WTC11 (cell line): Measurements from ENCODE around the gene CEP57L1. TPM values are rescaled to one million over a fixed set of nuclear protein-coding genes. Genes with fewer than 3 reads are reported as not detected.

Experiments
- ATAC-seq: fragments of 200-7000 bp; cut with Tn5 transposase; 2 replicates; pipeline ENCODE4 v1.10.0; 2021; ENCODE audit warnings: mild to moderate bottlenecking, moderate library complexity
- CTCF ChIA-PET: fragments of 300-600 bp; sonication (Branson Sonifier 250); formaldehyde crosslinking; loops from one replicate; lab custom pipeline; 2021; ENCODE audit warnings: antibody characterized with exemption; lab: Charles Lee
- POLR2A ChIA-PET: fragments of 350-600 bp; sonication (Branson Sonifier 250); formaldehyde crosslinking; loops from one replicate; lab custom pipeline; 2021; ENCODE audit warnings: antibody characterized with exemption; lab: Charles Lee
- DNase-seq: peaks from one replicate; pipeline ENCODE4 v3.0.0; 2021; ENCODE audit warnings: low spot score
- H3K27ac Mint-ChIP-seq: 2 replicates; pipeline ENCODE4 v1.8.0; 2021; ENCODE audit warnings: mixed read lengths
- H3K27me3 Mint-ChIP-seq: 2 replicates; pipeline ENCODE4 v1.8.0; 2021; ENCODE audit warnings: low read depth, mild to moderate bottlenecking, moderate library complexity, mixed read lengths
- H3K36me3 Mint-ChIP-seq: 2 replicates; pipeline ENCODE4 v1.8.0; 2021; ENCODE audit warnings: mixed read lengths
- H3K4me1 Mint-ChIP-seq: 2 replicates; pipeline ENCODE4 v1.8.0; 2022; ENCODE audit warnings: mixed read lengths
- H3K4me3 Mint-ChIP-seq: 2 replicates; pipeline ENCODE4 v1.8.0; 2021; ENCODE audit warnings: mild to moderate bottlenecking, moderate library complexity, mixed read lengths
- H3K9me3 Mint-ChIP-seq: 2 replicates; pipeline ENCODE4 v1.8.0; 2021; ENCODE audit warnings: mixed read lengths
- JUN ChIP-seq: sonication (generic); formaldehyde crosslinking; IDR thresholded peaks from 2 replicates; pipeline ENCODE4 v1.8.0; 2023; ENCODE audit warnings: mild to moderate bottlenecking, missing genetic modification reagents
- NR1H2 ChIP-seq: sonication (generic); formaldehyde crosslinking; IDR thresholded peaks from 2 replicates; pipeline ENCODE4 v1.9.0; 2021; ENCODE audit warnings: mild to moderate bottlenecking, moderate library complexity, missing genetic modification reagents
- OVOL2 ChIP-seq: fragments of 250-450 bp; sonication (Bioruptor Pico); IDR thresholded peaks from 2 replicates; pipeline ENCODE4 v1.9.0; 2021; ENCODE audit warnings: mild to moderate bottlenecking, borderline replicate concordance
- RELA ChIP-seq: sonication (generic); formaldehyde crosslinking; IDR thresholded peaks from 2 replicates; pipeline ENCODE4 v1.8.1; 2022; ENCODE audit warnings: missing genetic modification reagents, mild to moderate bottlenecking, borderline replicate concordance
- ZNF396 ChIP-seq: fragments of 250-450 bp; sonication (Bioruptor Pico); IDR thresholded peaks from 2 replicates; pipeline ENCODE4 v1.8.0; 2021; ENCODE audit warnings: mild to moderate bottlenecking, moderate library complexity, borderline replicate concordance
- ZNF416 ChIP-seq: fragments of 250-450 bp; sonication (Bioruptor Pico); IDR thresholded peaks from 2 replicates; pipeline ENCODE4 v1.9.0; 2021; ENCODE audit warnings: mild to moderate bottlenecking, inconsistent platforms
- ZNF423 ChIP-seq: fragments of 250-450 bp; sonication (Bioruptor Pico); IDR thresholded peaks from 2 replicates; pipeline ENCODE4 v2.1.2; 2022; ENCODE audit warnings: mild to moderate bottlenecking, moderate library complexity
- total RNA-seq: library from RNA; stranded (reverse); gene quantifications from 3 replicates; pipeline ENCODE4 v1.2.3, GENCODE V29; 2021
- TF ChIP-seq, protein P1 (sequence below): fragments of 250-450 bp; sonication (Bioruptor Pico); IDR thresholded peaks from 2 replicates; pipeline ENCODE4 v1.9.0; 2021; ENCODE audit warnings: mild to moderate bottlenecking, borderline replicate concordance
- TF ChIP-seq, protein P2 (sequence below): sonication (generic); formaldehyde crosslinking; IDR thresholded peaks from 2 replicates; pipeline ENCODE4 v1.8.1; 2022; ENCODE audit warnings: mild to moderate bottlenecking, missing genetic modification reagents, moderate library complexity, borderline replicate concordance
- TF ChIP-seq, protein P3 (sequence below): sonication (generic); formaldehyde crosslinking; IDR thresholded peaks from 2 replicates; pipeline ENCODE4 v1.8.0; 2022; ENCODE audit warnings: missing genetic modification reagents
- TF ChIP-seq, protein P4 (sequence below): sonication (generic); formaldehyde crosslinking; IDR thresholded peaks from 2 replicates; pipeline ENCODE4 v1.8.0; 2023; ENCODE audit warnings: mild to moderate bottlenecking, missing genetic modification reagents
- TF ChIP-seq, protein P5 (sequence below): fragments of 250-450 bp; sonication (Bioruptor Pico); conservative IDR thresholded peaks from 2 replicates; pipeline ENCODE4 v1.9.0; 2021; ENCODE audit warnings: mild to moderate bottlenecking
- TF ChIP-seq, protein P6 (sequence below): sonication (generic); formaldehyde crosslinking; IDR thresholded peaks from 2 replicates; pipeline ENCODE4 v1.8.0; 2022; ENCODE audit warnings: mild to moderate bottlenecking, missing genetic modification reagents
- TF ChIP-seq, protein P7 (sequence below): sonication (generic); formaldehyde crosslinking; IDR thresholded peaks from 2 replicates; pipeline ENCODE4 v1.8.0; 2022; ENCODE audit warnings: mild to moderate bottlenecking, missing genetic modification reagents
- TF ChIP-seq, protein P8 (sequence below): fragments of 200-600 bp; IDR thresholded peaks from 2 replicates; pipeline ENCODE4 v1.8.0; 2022; ENCODE audit warnings: antibody characterized with exemption

CEP57L1 gene
- total RNA-seq, 1 experiment from 2014 or later: 13.1 TPM

DNA sequence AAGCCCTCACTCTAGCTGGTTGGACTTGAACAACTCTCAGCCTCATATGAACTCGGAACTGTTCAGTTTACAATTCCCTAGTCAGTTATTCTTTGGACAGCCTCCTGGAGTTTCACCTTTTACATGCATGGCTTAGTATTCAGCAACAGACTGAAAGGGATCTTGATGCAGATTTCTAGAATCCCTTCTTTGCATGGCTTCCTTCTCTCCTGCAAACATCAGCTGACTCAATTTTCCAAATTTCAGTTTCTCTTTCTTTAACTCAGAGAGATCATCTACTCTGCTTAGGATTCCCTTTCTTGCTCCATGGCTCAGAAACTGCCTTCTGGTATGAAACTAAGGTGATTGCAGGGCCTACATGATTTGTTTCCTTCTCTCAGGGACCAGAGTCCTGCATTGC is 99.6 kb downstream of the CEP57L1 start (continued):
- TF ChIP-seq, protein P1, sequence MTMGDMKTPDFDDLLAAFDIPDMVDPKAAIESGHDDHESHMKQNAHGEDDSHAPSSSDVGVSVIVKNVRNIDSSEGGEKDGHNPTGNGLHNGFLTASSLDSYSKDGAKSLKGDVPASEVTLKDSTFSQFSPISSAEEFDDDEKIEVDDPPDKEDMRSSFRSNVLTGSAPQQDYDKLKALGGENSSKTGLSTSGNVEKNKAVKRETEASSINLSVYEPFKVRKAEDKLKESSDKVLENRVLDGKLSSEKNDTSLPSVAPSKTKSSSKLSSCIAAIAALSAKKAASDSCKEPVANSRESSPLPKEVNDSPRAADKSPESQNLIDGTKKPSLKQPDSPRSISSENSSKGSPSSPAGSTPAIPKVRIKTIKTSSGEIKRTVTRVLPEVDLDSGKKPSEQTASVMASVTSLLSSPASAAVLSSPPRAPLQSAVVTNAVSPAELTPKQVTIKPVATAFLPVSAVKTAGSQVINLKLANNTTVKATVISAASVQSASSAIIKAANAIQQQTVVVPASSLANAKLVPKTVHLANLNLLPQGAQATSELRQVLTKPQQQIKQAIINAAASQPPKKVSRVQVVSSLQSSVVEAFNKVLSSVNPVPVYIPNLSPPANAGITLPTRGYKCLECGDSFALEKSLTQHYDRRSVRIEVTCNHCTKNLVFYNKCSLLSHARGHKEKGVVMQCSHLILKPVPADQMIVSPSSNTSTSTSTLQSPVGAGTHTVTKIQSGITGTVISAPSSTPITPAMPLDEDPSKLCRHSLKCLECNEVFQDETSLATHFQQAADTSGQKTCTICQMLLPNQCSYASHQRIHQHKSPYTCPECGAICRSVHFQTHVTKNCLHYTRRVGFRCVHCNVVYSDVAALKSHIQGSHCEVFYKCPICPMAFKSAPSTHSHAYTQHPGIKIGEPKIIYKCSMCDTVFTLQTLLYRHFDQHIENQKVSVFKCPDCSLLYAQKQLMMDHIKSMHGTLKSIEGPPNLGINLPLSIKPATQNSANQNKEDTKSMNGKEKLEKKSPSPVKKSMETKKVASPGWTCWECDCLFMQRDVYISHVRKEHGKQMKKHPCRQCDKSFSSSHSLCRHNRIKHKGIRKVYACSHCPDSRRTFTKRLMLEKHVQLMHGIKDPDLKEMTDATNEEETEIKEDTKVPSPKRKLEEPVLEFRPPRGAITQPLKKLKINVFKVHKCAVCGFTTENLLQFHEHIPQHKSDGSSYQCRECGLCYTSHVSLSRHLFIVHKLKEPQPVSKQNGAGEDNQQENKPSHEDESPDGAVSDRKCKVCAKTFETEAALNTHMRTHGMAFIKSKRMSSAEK (CRISPR knock-in tag): no peak
- no peak for TF ChIP-seq OVOL2 (CRISPR knock-in tag)
- TF ChIP-seq ZNF416 (CRISPR knock-in tag): no peak
- TF ChIP-seq, protein P2, sequence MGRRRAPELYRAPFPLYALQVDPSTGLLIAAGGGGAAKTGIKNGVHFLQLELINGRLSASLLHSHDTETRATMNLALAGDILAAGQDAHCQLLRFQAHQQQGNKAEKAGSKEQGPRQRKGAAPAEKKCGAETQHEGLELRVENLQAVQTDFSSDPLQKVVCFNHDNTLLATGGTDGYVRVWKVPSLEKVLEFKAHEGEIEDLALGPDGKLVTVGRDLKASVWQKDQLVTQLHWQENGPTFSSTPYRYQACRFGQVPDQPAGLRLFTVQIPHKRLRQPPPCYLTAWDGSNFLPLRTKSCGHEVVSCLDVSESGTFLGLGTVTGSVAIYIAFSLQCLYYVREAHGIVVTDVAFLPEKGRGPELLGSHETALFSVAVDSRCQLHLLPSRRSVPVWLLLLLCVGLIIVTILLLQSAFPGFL (CRISPR knock-in tag): no peak
- TF ChIP-seq, protein P3, sequence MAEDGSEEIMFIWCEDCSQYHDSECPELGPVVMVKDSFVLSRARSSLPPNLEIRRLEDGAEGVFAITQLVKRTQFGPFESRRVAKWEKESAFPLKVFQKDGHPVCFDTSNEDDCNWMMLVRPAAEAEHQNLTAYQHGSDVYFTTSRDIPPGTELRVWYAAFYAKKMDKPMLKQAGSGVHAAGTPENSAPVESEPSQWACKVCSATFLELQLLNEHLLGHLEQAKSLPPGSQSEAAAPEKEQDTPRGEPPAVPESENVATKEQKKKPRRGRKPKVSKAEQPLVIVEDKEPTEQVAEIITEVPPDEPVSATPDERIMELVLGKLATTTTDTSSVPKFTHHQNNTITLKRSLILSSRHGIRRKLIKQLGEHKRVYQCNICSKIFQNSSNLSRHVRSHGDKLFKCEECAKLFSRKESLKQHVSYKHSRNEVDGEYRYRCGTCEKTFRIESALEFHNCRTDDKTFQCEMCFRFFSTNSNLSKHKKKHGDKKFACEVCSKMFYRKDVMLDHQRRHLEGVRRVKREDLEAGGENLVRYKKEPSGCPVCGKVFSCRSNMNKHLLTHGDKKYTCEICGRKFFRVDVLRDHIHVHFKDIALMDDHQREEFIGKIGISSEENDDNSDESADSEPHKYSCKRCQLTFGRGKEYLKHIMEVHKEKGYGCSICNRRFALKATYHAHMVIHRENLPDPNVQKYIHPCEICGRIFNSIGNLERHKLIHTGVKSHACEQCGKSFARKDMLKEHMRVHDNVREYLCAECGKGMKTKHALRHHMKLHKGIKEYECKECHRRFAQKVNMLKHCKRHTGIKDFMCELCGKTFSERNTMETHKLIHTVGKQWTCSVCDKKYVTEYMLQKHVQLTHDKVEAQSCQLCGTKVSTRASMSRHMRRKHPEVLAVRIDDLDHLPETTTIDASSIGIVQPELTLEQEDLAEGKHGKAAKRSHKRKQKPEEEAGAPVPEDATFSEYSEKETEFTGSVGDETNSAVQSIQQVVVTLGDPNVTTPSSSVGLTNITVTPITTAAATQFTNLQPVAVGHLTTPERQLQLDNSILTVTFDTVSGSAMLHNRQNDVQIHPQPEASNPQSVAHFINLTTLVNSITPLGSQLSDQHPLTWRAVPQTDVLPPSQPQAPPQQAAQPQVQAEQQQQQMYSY (CRISPR knock-in tag): no peak
- TF ChIP-seq NR1H2: no peak
- TF ChIP-seq JUN (CRISPR knock-in tag): no peak
- TF ChIP-seq ZNF423: no peak
- TF ChIP-seq, protein P4, sequence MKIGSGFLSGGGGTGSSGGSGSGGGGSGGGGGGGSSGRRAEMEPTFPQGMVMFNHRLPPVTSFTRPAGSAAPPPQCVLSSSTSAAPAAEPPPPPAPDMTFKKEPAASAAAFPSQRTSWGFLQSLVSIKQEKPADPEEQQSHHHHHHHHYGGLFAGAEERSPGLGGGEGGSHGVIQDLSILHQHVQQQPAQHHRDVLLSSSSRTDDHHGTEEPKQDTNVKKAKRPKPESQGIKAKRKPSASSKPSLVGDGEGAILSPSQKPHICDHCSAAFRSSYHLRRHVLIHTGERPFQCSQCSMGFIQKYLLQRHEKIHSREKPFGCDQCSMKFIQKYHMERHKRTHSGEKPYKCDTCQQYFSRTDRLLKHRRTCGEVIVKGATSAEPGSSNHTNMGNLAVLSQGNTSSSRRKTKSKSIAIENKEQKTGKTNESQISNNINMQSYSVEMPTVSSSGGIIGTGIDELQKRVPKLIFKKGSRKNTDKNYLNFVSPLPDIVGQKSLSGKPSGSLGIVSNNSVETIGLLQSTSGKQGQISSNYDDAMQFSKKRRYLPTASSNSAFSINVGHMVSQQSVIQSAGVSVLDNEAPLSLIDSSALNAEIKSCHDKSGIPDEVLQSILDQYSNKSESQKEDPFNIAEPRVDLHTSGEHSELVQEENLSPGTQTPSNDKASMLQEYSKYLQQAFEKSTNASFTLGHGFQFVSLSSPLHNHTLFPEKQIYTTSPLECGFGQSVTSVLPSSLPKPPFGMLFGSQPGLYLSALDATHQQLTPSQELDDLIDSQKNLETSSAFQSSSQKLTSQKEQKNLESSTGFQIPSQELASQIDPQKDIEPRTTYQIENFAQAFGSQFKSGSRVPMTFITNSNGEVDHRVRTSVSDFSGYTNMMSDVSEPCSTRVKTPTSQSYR (CRISPR knock-in tag): no peak

DNA sequence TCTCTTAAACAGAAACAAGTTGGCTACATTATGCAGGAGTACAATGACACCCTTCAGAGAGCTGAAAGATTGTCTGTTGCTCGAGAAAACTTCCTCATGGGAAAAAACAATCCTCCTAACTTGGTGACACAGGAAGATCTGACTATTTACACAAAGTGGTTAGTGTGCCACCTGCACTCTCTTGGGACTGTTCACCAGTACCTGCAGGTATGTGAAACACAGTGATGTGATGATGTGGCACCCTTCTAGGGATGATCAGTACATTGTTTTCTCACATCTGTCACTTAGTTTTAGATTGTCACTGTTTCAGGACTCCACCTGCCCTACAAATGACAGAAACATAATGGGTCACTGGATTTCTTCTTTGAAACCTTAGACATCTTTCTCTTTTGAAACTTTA is 101.8 kb downstream of the CEP57L1 start:
- Mint-ChIP-seq H3K27me3 (no peaks in the 10 kb centered on the region; the same call in 1 of the 2 replicates), H3K4me1 (no peaks in the 10 kb centered on the region), H3K9me3 (peaks cover 20% of the 10 kb centered on the region), H3K36me3 (peaks cover 20% of the 10 kb centered on the region), H3K27ac (no peak overlapping the region), H3K4me3 (no peak overlapping the region)
- ChIA-PET POLR2A (no interaction called here), CTCF (interaction anchor here (1.3 kb wide), 1 partner anchor 9 kb away, joined by 3 read pairs; no protein-coding TSS in a partner anchor)
- DNase-seq (no peak), ATAC-seq (no peak)
- TF ChIP-seq, protein P5, sequence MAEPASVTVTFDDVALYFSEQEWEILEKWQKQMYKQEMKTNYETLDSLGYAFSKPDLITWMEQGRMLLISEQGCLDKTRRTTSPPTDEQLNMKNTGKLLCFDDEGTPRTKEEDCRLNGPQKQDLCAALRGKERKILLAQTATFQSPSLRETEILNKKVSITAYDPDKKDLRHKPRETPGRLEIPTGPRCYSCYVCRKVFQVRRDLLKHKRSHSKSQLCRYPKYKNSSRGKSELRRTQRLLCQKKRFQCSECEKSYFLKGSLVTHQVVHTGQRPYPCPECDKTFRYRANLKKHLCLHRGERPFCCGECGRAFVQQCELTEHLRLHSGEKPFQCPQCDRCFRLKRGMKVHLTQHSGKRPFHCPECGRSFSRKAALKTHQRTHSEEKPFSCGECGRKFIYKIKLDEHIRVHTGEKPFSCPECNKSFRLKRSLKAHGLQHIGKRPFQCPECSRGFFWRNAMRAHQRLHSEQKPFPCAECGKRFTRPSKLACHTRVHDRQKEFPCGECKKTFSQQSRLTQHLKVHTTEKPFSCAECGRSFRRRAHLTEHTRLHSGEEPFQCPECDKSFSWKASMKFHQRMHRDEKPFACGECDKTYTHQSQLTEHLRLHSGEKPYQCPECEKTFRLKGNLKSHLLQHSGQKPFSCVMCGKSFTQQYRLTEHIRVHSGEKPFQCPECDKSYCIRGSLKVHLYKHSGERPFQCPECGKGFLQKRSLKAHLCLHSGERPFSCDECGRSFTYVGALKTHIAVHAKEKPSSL (CRISPR knock-in tag): no peak
- TF ChIP-seq, protein P6, sequence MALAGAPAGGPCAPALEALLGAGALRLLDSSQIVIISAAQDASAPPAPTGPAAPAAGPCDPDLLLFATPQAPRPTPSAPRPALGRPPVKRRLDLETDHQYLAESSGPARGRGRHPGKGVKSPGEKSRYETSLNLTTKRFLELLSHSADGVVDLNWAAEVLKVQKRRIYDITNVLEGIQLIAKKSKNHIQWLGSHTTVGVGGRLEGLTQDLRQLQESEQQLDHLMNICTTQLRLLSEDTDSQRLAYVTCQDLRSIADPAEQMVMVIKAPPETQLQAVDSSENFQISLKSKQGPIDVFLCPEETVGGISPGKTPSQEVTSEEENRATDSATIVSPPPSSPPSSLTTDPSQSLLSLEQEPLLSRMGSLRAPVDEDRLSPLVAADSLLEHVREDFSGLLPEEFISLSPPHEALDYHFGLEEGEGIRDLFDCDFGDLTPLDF (CRISPR knock-in tag): no peak
- TF ChIP-seq, protein P7, sequence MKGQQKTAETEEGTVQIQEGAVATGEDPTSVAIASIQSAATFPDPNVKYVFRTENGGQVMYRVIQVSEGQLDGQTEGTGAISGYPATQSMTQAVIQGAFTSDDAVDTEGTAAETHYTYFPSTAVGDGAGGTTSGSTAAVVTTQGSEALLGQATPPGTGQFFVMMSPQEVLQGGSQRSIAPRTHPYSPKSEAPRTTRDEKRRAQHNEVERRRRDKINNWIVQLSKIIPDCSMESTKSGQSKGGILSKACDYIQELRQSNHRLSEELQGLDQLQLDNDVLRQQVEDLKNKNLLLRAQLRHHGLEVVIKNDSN (CRISPR knock-in tag): no peak
- TF ChIP-seq RELA (CRISPR knock-in tag) (no peak), ZNF396 (CRISPR knock-in tag) (no peak)
- TF ChIP-seq, protein P8, sequence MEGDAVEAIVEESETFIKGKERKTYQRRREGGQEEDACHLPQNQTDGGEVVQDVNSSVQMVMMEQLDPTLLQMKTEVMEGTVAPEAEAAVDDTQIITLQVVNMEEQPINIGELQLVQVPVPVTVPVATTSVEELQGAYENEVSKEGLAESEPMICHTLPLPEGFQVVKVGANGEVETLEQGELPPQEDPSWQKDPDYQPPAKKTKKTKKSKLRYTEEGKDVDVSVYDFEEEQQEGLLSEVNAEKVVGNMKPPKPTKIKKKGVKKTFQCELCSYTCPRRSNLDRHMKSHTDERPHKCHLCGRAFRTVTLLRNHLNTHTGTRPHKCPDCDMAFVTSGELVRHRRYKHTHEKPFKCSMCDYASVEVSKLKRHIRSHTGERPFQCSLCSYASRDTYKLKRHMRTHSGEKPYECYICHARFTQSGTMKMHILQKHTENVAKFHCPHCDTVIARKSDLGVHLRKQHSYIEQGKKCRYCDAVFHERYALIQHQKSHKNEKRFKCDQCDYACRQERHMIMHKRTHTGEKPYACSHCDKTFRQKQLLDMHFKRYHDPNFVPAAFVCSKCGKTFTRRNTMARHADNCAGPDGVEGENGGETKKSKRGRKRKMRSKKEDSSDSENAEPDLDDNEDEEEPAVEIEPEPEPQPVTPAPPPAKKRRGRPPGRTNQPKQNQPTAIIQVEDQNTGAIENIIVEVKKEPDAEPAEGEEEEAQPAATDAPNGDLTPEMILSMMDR: no peak
